Lung (tissue), 12 donors: ENCODE measurements around the gene TBC1D5. TPM values are rescaled to one million over a fixed set of nuclear protein-coding genes. Genes with fewer than 3 reads are reported as not detected.

Experiments
- ATAC-seq: fragments of 200-7000 bp; cut with Tn5 transposase; one replicate; pipeline ENCODE4 v1.9.1; 2020; ENCODE audit warnings: moderate number of reproducible peaks; ENCODE audit not compliant: insufficient read depth, low FRiP score
- DNase-seq, 3 donors: peaks; one replicate each; pipeline ENCODE4 v3.0.0-alpha.2; 2013 to 2017
- H3K27ac ChIP-seq, 2 donors: one replicate each; pipeline ENCODE4 v1.5.1; 2013; ENCODE audit warnings: mild to moderate bottlenecking in 2 of 2, moderate library complexity in 2 of 2, control low read depth in 1 of 2, inconsistent platforms in 1 of 2, low read depth in 1 of 2, low read length in 1 of 2
- H3K27me3 ChIP-seq, 3 donors: one replicate each; pipeline ENCODE4 v1.5.1; 2013; ENCODE audit warnings: low read length in 2 of 3; ENCODE audit not compliant: control insufficient read depth in 3 of 3, insufficient read depth in 3 of 3
- H3K36me3 ChIP-seq, 4 donors: one replicate each; pipeline ENCODE4 v1.5.1; 2013; ENCODE audit warnings: low read length in 4 of 4, mild to moderate bottlenecking in 1 of 4, moderate library complexity in 1 of 4; ENCODE audit not compliant: control insufficient read depth in 4 of 4, insufficient read depth in 4 of 4
- H3K4me1 ChIP-seq, 5 donors: one replicate each; pipeline ENCODE4 v1.5.1; 2013; ENCODE audit warnings: low read length in 5 of 5, mild to moderate bottlenecking in 2 of 5, moderate library complexity in 1 of 5; ENCODE audit not compliant: control insufficient read depth in 5 of 5, insufficient read depth in 5 of 5
- H3K4me3 ChIP-seq: one replicate; pipeline ENCODE4 v1.5.1; 2013; ENCODE audit warnings: mild to moderate bottlenecking, control low read depth, moderate library complexity
- H3K9ac ChIP-seq, 2 donors: one replicate each; pipeline ENCODE4 v1.5.1; 2013; ENCODE audit warnings: low read length in 2 of 2, control low read depth in 1 of 2; ENCODE audit not compliant: insufficient read depth in 1 of 2
- H3K9me3 ChIP-seq, 4 donors: one replicate each; pipeline ENCODE4 v1.5.1; 2013; ENCODE audit warnings: low read length in 3 of 4, mild to moderate bottlenecking in 1 of 4, moderate library complexity in 1 of 4; ENCODE audit not compliant: control insufficient read depth in 4 of 4, insufficient read depth in 3 of 4
- CTCF ChIP-seq: IDR thresholded peaks from 2 replicates; pipeline ENCODE4 v1.5.1; 2012; ENCODE audit warnings: mild to moderate bottlenecking; ENCODE audit errors: control extremely low read depth, extremely low read depth
- WGBS, 2 donors: extraction: QIAGEN DNeasy Blood & Tissue Kit; methylation state at CpG; one replicate each; pipeline ENCODE4 v1.1.7; 2013; 5-methylcytosine and 5-hydroxymethylcytosine counted together
- polyA plus RNA-seq, 2 donors: library from polyadenylated mRNA; stranded (reverse); fragments of 200-250 nt; gene quantifications; one replicate each; pipeline ENCODE4 v1.2.1, GENCODE V29; 2013
- total RNA-seq, 2 donors: library from RNA; depleted of rRNA in 1 of 2; stranded (reverse); fragments of >200 nt in 1 of 2; gene quantifications; one replicate each; pipeline ENCODE4 v1.2.1, GENCODE V29; 2014 to 2021
- donor health status: control.
- donor health status: control.
- donor health status: Bipolar disorder and iron deficiency.
- donor health status: healthy.
- donor health status: DM: yes; HTN: yes; CAD: no.

Gene TBC1D5
- total and polyA plus RNA-seq, 4 donors = 8.7 to 111 (median 39.6) TPM

GRCh38 chr3:17412950-17413530 is 329.4 kb downstream of the TBC1D5 start:
- no peak for ATAC-seq
- peak; percentile 84 for TF ChIP-seq CTCF
- peak in 2 of 3 donors; percentile 55 to 63 for DNase-seq

GRCh38 chr3:17411157-17411877 is 331.1 kb downstream of the TBC1D5 start:
- TF ChIP-seq CTCF = no peak
- no peaks in the 10 kb centered on the region for H3K27me3 ChIP-seq

More at GRCh38 chr3:17412950-17413530, 329.4 kb downstream of the TBC1D5 start:
- no peaks in the 10 kb centered on the region for H3K36me3 ChIP-seq
- no peak overlapping the region for H3K27ac ChIP-seq
- no peaks in the 10 kb centered on the region for H3K9me3 ChIP-seq
- no peaks in the 10 kb centered on the region for H3K27me3 ChIP-seq
- H3K4me3 ChIP-seq = no peak overlapping the region
- H3K4me1 ChIP-seq = no peaks in the 10 kb centered on the region
- H3K9ac ChIP-seq = no peak overlapping the region

GRCh38 chr3:17407576-17407975 is 334.9 kb downstream of the TBC1D5 start:
- Histone ChIP-seq H3K27ac (no peak overlapping the region), H3K4me3 (no peak overlapping the region), H3K27me3 (no peaks in the 10 kb centered on the region), H3K9me3 (no peaks in the 10 kb centered on the region), H3K4me1 (no peaks in the 10 kb centered on the region), H3K9ac (no peak overlapping the region), H3K36me3 (peaks cover 0 to 6% (median 2%) of the 10 kb centered on the region in 4 donors)
- 89 to 90% methylated on average over 2 of the region's 2 CpGs for WGBS, 2 donors
- TF ChIP-seq CTCF = no peak
- DNase-seq = no peak
- no peak for ATAC-seq

More at GRCh38 chr3:17411157-17411877, 331.1 kb downstream of the TBC1D5 start:
- Histone ChIP-seq H3K4me3 (no peak overlapping the region), H3K4me1 (no peaks in the 10 kb centered on the region), H3K36me3 (no peaks in the 10 kb centered on the region), H3K9me3 (no peaks in the 10 kb centered on the region), H3K27ac (no peak overlapping the region), H3K9ac (no peak overlapping the region)
- 95 to 97% methylated on average over 3 of the region's 3 CpGs for WGBS, 2 donors
- ATAC-seq (no peak), DNase-seq (peak in 1 of 3 donors; percentile 32)
